BE2C (cell line): ENCODE results near the gene AKAP13.

ENCODE experiments used
- DNase-seq: peaks from one replicate; pipeline ENCODE4 v3.0.0-alpha.2; 2020
- H3K27me3 ChIP-seq: fragments of 250-450 bp; sonication (Bioruptor Pico); 2 replicates; pipeline ENCODE4 v1.5.1; 2020; ENCODE audit warnings: mild to moderate bottlenecking
- H3K36me3 ChIP-seq: fragments of 250-450 bp; sonication (Bioruptor Pico); 2 replicates; pipeline ENCODE4 v1.5.1; 2020; ENCODE audit warnings: mild to moderate bottlenecking
- H3K4me1 ChIP-seq: fragments of 250-450 bp; sonication (Bioruptor Pico); 2 replicates; pipeline ENCODE4 v1.5.1; 2020
- H3K4me3 ChIP-seq: 2 replicates; pipeline ENCODE4 v1.5.1; 2011; ENCODE audit warnings: low read depth, low read length
- H3K9me3 ChIP-seq: fragments of 250-450 bp; sonication (Bioruptor Pico); 2 replicates; pipeline ENCODE4 v1.5.1; 2020
- TF ChIP-seq, protein P1 (sequence below): IDR thresholded peaks from 2 replicates; pipeline ENCODE4 v1.5.1; 2012; ENCODE audit warnings: mild to moderate bottlenecking, low read depth, low read length

The AKAP13 gene

DNA sequence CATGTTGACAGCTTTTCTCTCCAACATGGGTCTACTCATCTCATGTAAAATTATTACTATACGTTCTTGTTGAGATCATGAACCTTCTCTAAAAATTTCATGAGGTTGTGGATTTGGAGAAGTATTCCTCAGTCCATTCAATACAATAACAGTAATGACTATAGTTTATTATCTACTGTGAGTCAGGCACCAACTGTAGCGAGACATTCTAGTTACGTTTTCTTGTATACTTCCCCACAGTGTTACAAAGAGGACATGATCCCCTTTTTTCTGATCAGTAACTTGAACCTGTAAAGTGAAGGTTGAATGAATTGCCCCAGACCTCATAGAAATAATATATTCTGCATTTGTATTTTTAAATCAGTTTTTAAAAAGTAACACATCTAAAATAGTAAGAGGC lies 76.4 kb downstream of the AKAP13 start:
- DNase-seq: no peak
- Histone ChIP-seq H3K4me1 (peaks cover 13% of the 10 kb centered on the region; the same call in 1 of the 2 replicates), H3K36me3 (no peaks in the 10 kb centered on the region), H3K4me3 (no peak overlapping the region), H3K9me3 (no peaks in the 10 kb centered on the region), H3K27me3 (no peaks in the 10 kb centered on the region)
- TF ChIP-seq, protein P1, sequence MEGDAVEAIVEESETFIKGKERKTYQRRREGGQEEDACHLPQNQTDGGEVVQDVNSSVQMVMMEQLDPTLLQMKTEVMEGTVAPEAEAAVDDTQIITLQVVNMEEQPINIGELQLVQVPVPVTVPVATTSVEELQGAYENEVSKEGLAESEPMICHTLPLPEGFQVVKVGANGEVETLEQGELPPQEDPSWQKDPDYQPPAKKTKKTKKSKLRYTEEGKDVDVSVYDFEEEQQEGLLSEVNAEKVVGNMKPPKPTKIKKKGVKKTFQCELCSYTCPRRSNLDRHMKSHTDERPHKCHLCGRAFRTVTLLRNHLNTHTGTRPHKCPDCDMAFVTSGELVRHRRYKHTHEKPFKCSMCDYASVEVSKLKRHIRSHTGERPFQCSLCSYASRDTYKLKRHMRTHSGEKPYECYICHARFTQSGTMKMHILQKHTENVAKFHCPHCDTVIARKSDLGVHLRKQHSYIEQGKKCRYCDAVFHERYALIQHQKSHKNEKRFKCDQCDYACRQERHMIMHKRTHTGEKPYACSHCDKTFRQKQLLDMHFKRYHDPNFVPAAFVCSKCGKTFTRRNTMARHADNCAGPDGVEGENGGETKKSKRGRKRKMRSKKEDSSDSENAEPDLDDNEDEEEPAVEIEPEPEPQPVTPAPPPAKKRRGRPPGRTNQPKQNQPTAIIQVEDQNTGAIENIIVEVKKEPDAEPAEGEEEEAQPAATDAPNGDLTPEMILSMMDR: no peak

DNA sequence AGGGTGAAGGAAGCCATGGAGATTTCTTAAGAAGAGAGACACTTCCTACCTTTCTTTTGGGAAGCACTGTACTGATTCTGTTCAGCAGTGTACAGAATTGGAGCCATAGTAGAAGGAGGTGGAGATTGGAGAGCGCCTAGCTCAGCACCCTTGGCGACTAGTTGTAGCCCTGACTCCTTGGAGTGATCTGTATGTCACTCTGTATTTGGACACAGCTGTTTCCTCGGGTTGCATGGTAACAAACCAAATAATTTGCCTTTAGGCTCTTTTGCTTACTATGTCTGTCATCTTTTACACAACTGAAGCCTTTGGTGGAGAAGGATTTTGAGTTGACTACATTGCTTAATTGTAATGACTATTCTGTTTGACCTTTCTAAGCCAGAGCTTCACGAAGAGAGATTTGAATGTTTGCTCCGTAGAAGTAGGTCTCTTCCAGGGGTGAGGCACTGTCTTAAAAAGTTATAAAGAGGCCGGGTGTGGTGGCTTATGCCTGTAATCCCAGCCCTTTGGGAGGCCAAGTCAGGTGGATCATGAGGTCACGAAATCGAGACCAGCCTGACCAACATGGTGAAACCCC lies 77.1 kb downstream of the AKAP13 start:
- Histone ChIP-seq H3K9me3 (no peaks in the 10 kb centered on the region), H3K4me1 (peaks cover 13% of the 10 kb centered on the region; the same call in 1 of the 2 replicates), H3K4me3 (no peak overlapping the region), H3K27me3 (no peaks in the 10 kb centered on the region), H3K36me3 (no peaks in the 10 kb centered on the region)
- TF ChIP-seq, protein P1: no peak
- DNase-seq: no peak

DNA sequence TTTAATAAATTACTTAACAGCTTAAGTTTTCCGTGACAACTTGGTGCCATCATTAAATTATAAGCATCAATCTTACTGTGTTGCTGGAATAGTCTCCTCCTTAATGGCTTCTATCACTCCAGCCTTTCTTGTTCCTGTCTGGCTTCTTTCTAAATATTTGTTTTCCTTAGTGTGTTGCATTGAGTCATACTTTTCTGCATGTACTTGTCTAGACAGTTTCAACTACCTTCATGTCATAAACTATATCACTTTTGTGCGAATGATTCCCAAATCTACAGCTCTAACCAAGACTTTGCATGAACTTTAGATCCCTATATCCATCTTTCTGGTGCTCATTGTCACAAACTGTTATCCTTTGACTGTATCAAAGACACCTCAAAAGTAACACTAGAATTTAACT lies 78.4 kb downstream of the AKAP13 start:
- Histone ChIP-seq H3K9me3 (no peaks in the 10 kb centered on the region; the same call in 1 of the 2 replicates), H3K4me1 (peaks cover 18% of the 10 kb centered on the region)
- TF ChIP-seq, protein P1: no peak

DNA sequence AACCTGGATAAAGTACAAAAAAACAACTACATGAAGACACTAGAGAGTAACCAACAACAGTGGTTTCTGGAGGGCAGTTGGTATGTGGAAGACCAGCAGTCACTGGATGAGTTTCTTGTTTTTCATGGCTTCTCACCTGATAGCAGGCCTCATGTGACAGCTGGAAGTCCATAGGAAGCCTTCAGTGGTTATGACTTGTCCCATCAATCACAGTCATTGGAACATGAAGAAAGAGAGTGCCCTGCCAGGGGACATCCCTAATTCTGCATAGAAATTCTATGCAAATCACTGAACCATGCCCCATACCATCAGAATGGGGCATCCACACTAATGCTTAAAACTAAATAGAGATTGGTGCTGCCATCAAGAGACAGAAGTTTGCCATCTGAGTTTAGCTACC lies 81.6 kb downstream of the AKAP13 start:
- Histone ChIP-seq H3K36me3 (no peaks in the 10 kb centered on the region), H3K9me3 (no peaks in the 10 kb centered on the region; the same call in 1 of the 2 replicates), H3K4me1 (peaks cover 22% of the 10 kb centered on the region), H3K4me3 (no peak overlapping the region), H3K27me3 (no peaks in the 10 kb centered on the region)
- TF ChIP-seq, protein P1: no peak
- DNase-seq: no peak

More for the DNA sequence above, 78.4 kb downstream of the AKAP13 start:
- no peak for DNase-seq
- Histone ChIP-seq H3K27me3 (no peaks in the 10 kb centered on the region), H3K4me3 (no peak overlapping the region), H3K36me3 (no peaks in the 10 kb centered on the region)

DNA sequence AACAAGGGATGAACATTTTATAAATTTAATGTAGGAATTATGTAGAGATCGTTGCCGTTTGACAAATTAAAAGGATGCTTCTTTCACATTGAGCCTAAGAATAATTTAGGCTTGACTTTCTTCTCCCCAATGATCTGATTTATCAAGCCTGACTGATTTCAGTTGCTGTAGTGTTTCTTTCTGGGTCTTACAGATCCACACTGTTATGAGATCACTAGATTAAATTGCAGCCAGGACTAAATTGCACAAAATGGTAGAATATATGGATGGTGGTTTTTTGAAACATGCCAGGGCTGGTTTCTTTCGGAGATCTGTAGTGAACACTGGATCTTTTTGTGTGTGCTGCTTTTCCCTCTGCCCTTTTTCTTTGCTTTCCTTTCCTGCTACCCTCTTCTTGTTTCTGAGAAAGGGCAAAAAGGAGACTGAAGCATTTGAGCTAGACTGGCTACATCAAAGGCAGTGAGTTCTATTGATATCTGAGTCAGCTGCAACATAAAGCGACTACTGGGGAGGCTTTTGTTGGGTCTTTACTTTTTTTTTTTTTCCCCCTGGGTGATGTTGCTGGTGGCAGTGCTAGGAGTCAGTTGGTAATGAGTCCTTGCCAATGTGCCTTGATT lies 83.0 kb downstream of the AKAP13 start:
- no peaks in the 10 kb centered on the region for H3K27me3 ChIP-seq
- H3K36me3 ChIP-seq: no peaks in the 10 kb centered on the region
- peaks cover 19% of the 10 kb centered on the region for H3K4me1 ChIP-seq
- H3K4me3 ChIP-seq: no peak overlapping the region
- TF ChIP-seq, protein P1: no peak
- DNase-seq: no peak
- H3K9me3 ChIP-seq: no peaks in the 10 kb centered on the region; the same call in 1 of the 2 replicates

DNA sequence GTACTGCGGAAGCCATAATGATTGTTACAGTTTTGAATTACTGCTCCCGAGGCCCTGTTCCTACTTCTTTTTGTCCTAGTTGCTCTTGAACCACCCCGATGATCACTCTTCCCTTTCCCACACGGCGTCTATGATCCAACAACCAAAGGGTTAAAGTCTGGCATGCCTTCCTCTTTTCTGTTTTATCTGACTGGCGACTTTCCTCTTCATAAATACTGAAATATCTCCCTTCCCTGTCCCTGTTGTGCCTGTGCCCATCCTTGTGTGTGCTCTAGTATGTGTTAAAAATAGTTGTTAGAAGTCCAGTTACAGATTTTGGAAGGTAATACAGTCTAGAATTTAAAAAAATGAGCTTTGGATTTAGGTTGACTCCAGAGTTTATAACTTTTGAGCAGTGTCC lies 83.6 kb downstream of the AKAP13 start:
- no peak overlapping the region for H3K4me3 ChIP-seq
- H3K4me1 ChIP-seq: peaks cover 19% of the 10 kb centered on the region
- no peak for DNase-seq
- TF ChIP-seq, protein P1: no peak
- no peaks in the 10 kb centered on the region for H3K36me3 ChIP-seq
- H3K27me3 ChIP-seq: no peaks in the 10 kb centered on the region
- no peaks in the 10 kb centered on the region; the same call in 1 of the 2 replicates for H3K9me3 ChIP-seq
